ENCODE data around the gene MEIS1. TPM values are rescaled to one million over a fixed set of nuclear protein-coding genes. Genes with fewer than 3 reads are reported as not detected.

Gene MEIS1
- total RNA-seq, 2 experiments from 2014 or later = not detected

DNA sequence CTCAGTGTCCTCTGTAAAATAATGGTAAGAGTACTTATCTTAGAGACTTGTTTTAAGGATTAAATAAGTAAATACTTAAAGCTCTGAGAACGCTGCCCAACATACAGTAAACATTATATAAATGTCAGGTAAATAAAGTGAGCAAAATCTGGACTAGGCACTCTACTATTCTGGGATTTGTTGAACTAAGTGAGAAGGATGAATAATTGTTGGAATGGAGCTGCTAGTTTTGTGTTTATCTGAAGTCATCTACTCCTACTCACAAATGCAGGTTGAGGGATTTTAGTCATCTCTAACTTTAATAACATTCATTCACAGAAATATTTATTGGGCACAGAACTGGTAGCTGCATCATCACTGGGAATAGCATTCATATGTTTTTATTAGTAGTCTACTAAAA is 103.4 kb downstream of the MEIS1 start:
- no peaks in the 10 kb centered on the region for H3K9me3 Mint-ChIP-seq (ENCODE audit: low read depth)
- ChIA-PET CTCF (no interaction called here), POLR2A (no interaction called here)
- H3K27ac Mint-ChIP-seq = no peak overlapping the region
- intact Hi-C loops (cut with DNase I, micrococcal nuclease) = no loop called here
- no peaks in the 10 kb centered on the region for H3K36me3 Mint-ChIP-seq (ENCODE audit: low read depth)
- no peaks in the 10 kb centered on the region for H3K4me1 Mint-ChIP-seq
- ATAC-seq (no peak), DNase-seq (no peak)
- no peak overlapping the region for H3K4me3 Mint-ChIP-seq
- H3K27me3 Mint-ChIP-seq = peaks cover 4% of the 10 kb centered on the region

DNA sequence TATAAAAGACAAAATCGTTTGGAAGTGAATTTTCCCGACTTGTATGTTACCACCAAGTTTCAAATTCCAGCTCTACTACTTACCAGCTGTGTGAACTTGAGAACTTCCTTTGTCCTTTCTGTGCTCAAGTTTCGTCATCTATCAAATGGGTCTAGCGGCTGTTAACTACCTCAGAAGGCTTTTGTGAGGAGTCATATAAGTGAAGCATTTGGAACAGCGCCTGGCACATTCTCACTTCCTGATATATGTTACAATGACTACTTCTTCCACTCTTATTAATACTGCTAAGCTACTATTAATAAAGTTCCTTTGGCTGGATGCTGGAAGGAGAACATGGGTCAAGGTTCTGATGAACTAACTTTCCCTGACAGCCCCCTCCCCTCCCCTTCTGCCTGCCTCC is 104.5 kb downstream of the MEIS1 start:
- Mint-ChIP-seq H3K36me3 (ENCODE audit: low read depth) (no peaks in the 10 kb centered on the region), H3K9me3 (ENCODE audit: low read depth) (no peaks in the 10 kb centered on the region), H3K27ac (no peak overlapping the region), H3K4me1 (no peaks in the 10 kb centered on the region), H3K4me3 (no peak overlapping the region), H3K27me3 (peaks cover 4% of the 10 kb centered on the region)
- ChIA-PET POLR2A (no interaction called here), CTCF (no interaction called here)
- ATAC-seq (no peak), DNase-seq (no peak)
- intact Hi-C loops (cut with DNase I, micrococcal nuclease) = no loop called here

DNA sequence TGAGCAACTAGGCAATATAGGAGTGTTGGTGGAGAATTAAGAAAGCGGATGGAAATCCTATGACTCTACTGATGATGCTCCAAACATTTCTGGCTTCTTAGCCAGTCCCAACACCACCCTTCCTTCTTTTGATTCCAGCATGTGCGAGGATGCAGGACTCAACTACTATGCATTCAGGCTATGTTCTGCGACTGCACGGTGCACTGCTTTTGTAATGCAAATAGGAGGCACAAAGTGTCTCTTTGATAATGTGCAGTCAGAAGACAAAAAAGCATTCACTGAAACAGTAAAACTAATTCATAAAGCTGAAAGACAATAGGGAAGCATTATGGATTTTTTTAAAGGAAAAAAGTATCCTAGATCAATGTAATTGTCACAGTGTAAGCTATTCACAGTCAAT is 106.7 kb downstream of the MEIS1 start:
- intact Hi-C loops (cut with DNase I, micrococcal nuclease) = no loop called here
- Mint-ChIP-seq H3K4me1 (no peaks in the 10 kb centered on the region), H3K9me3 (ENCODE audit: low read depth) (no peaks in the 10 kb centered on the region), H3K4me3 (no peak overlapping the region), H3K27me3 (peaks cover 10% of the 10 kb centered on the region), H3K36me3 (ENCODE audit: low read depth) (no peaks in the 10 kb centered on the region), H3K27ac (no peak overlapping the region)
- ChIA-PET CTCF (interaction anchor here (0.6 kb wide), 1 partner anchor 37 kb away, joined by 3 read pairs; no protein-coding TSS in a partner anchor), POLR2A (no interaction called here)
- no peak for ATAC-seq
- no peak for DNase-seq

DNA sequence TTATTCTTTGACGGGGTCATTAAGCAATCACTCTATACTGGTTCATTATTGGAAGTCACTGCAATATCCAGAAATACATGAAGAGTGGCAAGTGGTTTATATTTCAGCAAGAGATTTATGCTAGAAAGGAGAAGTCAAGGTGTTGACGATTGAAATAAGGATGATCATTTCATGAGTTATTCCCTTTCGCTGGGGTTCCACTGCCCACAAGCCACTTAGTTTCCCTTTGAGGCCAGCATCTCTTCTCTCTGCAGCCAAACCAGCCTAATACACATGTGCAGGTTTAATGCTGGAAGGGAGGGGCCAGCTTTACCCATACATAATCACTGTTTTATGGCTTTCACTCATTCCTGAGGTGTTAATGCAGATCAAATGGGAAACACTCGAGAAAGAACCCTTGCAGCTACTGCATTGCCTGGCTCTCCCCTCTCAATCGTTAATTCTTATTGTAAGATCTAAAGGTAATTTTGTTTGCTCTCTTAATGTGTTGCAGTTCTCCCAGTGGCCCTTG is 108.4 kb downstream of the MEIS1 start:
- POLR2A ChIA-PET = no interaction called here
- Mint-ChIP-seq H3K27me3 (peaks cover 10% of the 10 kb centered on the region), H3K4me1 (no peaks in the 10 kb centered on the region), H3K36me3 (ENCODE audit: low read depth) (no peaks in the 10 kb centered on the region), H3K4me3 (no peak overlapping the region), H3K27ac (no peak overlapping the region), H3K9me3 (ENCODE audit: low read depth) (no peaks in the 10 kb centered on the region)
- intact Hi-C loops (cut with DNase I, micrococcal nuclease) = no loop called here
- DNase-seq = no peak
- CTCF ChIA-PET = no interaction called here
- no peak for ATAC-seq

DNA sequence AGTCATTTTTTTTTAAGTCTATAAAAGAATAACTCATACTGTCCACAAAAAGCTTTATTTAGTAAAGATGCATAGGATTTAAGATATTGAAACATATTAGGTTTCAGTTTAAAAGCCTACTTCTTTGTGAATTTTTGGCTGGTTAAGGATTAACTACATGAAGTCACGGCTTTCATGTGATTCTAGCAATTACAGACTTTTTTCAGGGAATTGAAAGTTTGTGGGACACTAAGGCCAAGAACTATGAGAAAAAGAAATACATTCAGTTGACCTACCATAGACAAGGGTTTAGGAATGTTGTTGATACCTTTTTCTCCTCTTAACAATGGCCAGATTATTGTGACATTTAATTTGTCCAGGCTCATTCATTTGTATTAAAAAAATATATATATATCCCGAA is 109.3 kb downstream of the MEIS1 start:
- H3K27ac Mint-ChIP-seq = no peak overlapping the region
- ChIA-PET CTCF (no interaction called here), POLR2A (no interaction called here)
- no peaks in the 10 kb centered on the region for H3K9me3 Mint-ChIP-seq (ENCODE audit: low read depth)
- no peaks in the 10 kb centered on the region for H3K36me3 Mint-ChIP-seq (ENCODE audit: low read depth)
- ATAC-seq = no peak
- H3K4me3 Mint-ChIP-seq = no peak overlapping the region
- DNase-seq = no peak
- H3K4me1 Mint-ChIP-seq = no peaks in the 10 kb centered on the region
- H3K27me3 Mint-ChIP-seq = peaks cover 12% of the 10 kb centered on the region
- intact Hi-C loops (cut with DNase I, micrococcal nuclease) = no loop called here

DNA sequence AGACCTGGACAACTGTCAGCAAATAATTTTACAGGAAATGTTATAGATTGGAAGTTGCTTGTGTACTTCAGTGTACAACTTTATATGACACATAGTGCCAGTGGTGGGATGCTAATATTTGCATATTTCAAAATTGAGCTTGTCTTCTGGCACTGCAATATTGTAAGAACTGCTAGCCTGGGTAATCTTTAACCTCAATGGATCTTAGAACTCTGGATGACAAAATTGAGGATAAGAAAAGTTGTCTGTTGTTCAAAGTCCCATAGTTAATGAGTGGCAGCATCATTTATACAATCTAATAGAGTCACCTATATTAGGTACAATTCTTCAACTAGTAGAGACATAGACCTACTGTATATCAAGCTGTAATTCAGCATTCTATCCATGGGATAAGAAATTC is 110.3 kb downstream of the MEIS1 start:
- Mint-ChIP-seq H3K9me3 (ENCODE audit: low read depth) (no peaks in the 10 kb centered on the region), H3K27me3 (peaks cover 12% of the 10 kb centered on the region), H3K36me3 (ENCODE audit: low read depth) (no peaks in the 10 kb centered on the region), H3K4me3 (no peak overlapping the region), H3K27ac (no peak overlapping the region), H3K4me1 (no peaks in the 10 kb centered on the region)
- DNase-seq = no peak
- ChIA-PET POLR2A (no interaction called here), CTCF (no interaction called here)
- ATAC-seq = no peak
- intact Hi-C loops (cut with DNase I, micrococcal nuclease) = no loop called here

DNA sequence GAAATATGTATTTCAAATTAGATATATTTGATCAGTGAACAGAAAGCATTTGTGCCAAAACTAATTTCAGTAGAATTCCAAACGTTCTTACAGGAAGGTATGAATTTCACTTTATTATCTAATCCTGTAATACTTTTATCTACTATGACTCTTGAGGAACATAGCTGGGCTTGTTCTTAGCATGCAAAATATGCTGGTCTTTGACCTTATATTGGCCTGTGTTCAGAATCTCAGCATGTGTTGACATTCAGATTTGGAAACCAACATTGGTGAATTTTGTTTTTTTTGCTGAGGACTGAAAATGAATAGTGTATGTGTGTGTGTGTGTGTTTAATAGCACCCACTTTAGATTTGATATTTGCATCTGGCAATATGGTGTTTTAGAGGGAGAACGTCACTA is 112.2 kb downstream of the MEIS1 start:
- ATAC-seq (no peak), DNase-seq (no peak)
- Mint-ChIP-seq H3K9me3 (ENCODE audit: low read depth) (no peaks in the 10 kb centered on the region), H3K36me3 (ENCODE audit: low read depth) (no peaks in the 10 kb centered on the region), H3K4me1 (no peaks in the 10 kb centered on the region), H3K27ac (no peak overlapping the region), H3K27me3 (peaks cover 12% of the 10 kb centered on the region), H3K4me3 (no peak overlapping the region)
- ChIA-PET POLR2A (no interaction called here), CTCF (no interaction called here)
- intact Hi-C loops (cut with DNase I, micrococcal nuclease) = no loop called here

DNA sequence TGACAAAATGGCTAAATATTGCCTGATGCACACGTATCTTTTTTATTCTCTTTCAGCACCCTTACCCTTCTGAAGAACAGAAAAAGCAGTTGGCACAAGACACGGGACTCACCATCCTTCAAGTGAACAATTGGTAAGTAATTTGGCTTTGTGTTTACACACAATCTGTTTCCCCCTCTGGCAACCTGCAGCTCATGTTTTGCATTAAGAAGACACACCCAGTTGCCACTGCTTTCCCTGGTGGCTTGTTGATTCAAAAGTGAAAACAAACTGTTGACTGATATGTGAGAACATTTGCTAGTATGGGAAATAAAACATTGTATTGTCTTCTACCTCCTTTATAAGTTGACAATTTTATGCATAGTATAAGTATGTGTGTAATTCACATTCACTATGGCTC is 113.0 kb downstream of the MEIS1 start:
- Mint-ChIP-seq H3K36me3 (ENCODE audit: low read depth) (no peaks in the 10 kb centered on the region), H3K27ac (no peak overlapping the region), H3K27me3 (peaks cover 11% of the 10 kb centered on the region), H3K4me1 (no peaks in the 10 kb centered on the region), H3K9me3 (ENCODE audit: low read depth) (no peaks in the 10 kb centered on the region), H3K4me3 (no peak overlapping the region)
- ChIA-PET POLR2A (no interaction called here), CTCF (no interaction called here)
- no peak for ATAC-seq
- no peak for DNase-seq
- intact Hi-C loops (cut with DNase I, micrococcal nuclease) = no loop called here

DNA sequence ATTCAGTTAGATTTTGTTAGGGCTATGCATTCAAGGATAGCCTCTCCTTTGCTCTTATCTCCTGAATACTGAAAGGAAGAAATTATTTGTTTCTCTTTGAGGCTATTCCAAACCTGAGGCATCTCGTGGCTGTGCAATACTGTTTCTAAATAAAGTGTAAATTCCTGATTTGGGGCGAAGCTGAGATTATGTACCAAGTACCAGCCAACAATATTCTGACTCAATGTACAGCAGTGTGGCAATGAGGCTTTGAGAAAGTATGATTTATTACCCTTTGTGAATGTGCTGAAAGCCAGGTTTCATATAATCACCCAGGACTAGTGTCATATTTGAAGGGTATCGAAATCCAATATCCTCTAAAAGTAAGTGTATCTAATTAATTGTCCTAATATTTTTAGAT is 113.5 kb downstream of the MEIS1 start:
- no peak for DNase-seq
- Mint-ChIP-seq H3K9me3 (ENCODE audit: low read depth) (no peaks in the 10 kb centered on the region), H3K27ac (no peak overlapping the region), H3K4me1 (no peaks in the 10 kb centered on the region), H3K4me3 (no peak overlapping the region), H3K27me3 (peaks cover 8% of the 10 kb centered on the region), H3K36me3 (ENCODE audit: low read depth) (no peaks in the 10 kb centered on the region)
- intact Hi-C loops (cut with DNase I, micrococcal nuclease) = no loop called here
- no peak for ATAC-seq
- POLR2A ChIA-PET = no interaction called here
- CTCF ChIA-PET = no interaction called here

DNA sequence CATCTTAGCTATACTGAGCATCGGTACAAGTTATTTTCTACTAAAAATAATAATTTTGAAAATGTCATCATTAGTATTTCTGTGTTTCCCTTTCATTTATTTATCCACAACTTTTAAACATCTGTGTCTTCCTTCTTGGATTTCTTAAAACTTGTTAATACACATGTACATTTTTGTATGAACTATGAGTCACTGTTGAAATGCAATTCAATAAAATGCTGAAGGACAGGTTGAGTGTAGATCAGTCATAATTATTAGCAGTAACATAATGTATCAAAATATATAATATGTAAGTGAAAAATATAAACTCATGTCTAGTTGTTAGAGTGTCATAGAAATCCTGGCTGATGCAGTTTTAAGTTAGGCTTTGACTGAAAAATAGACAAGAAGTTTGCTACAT is 115.9 kb downstream of the MEIS1 start:
- ATAC-seq (no peak), DNase-seq (no peak)
- CTCF ChIA-PET = no interaction called here
- POLR2A ChIA-PET = no interaction called here
- no peak overlapping the region for H3K27ac Mint-ChIP-seq
- peaks cover 8% of the 10 kb centered on the region for H3K27me3 Mint-ChIP-seq
- no peaks in the 10 kb centered on the region for H3K9me3 Mint-ChIP-seq (ENCODE audit: low read depth)
- H3K4me3 Mint-ChIP-seq = no peak overlapping the region
- no peaks in the 10 kb centered on the region for H3K4me1 Mint-ChIP-seq
- H3K36me3 Mint-ChIP-seq (ENCODE audit: low read depth) = no peaks in the 10 kb centered on the region
- intact Hi-C loops (cut with DNase I, micrococcal nuclease) = no loop called here

DNA sequence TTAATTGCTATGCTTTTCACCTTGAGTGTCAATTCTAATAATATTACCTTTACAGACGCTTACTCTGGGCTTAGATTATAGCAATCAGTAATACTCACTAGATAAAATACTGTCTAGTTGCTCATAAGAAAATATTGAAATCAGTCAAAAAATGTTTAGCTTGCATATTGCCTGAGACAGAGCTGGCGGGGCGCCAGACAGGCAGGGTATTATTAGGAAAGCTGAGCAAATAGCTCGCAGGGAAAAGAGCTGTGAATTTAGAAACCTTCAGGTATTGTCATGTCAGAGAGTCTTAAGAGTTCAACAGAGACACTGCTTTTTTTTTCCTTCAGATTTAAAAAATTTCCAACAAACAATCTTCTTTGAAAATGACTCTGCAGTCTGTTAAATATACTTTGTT is 118.4 kb downstream of the MEIS1 start:
- no peak for DNase-seq

DNA sequence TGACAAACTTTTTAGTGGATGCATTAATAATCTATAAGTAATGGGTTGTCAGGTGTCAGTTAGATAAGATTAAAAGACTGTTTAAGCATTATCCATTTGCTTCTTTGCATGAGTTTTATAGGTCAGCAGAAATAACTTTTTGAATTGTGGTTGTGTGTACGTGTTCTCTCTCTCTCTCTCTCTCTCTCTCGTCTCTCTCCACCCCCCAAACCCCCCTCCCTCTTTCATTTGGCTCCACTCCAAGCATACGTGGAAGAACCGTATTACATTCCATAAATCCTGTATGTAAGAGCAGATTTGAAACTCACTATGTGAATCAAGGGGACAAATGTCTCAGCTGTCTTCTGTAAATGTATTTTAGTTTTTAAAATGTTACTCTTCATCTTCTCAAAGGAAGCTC is 120.2 kb downstream of the MEIS1 start:
- H3K27ac Mint-ChIP-seq = no peak overlapping the region
- H3K4me1 Mint-ChIP-seq = no peaks in the 10 kb centered on the region
- DNase-seq = no peak
- no peak overlapping the region for H3K4me3 Mint-ChIP-seq
- CTCF ChIA-PET = no interaction called here
- peaks cover 4% of the 10 kb centered on the region for H3K27me3 Mint-ChIP-seq
- no peaks in the 10 kb centered on the region for H3K9me3 Mint-ChIP-seq (ENCODE audit: low read depth)
- no peaks in the 10 kb centered on the region for H3K36me3 Mint-ChIP-seq (ENCODE audit: low read depth)
- POLR2A ChIA-PET = no interaction called here
- no peak for ATAC-seq
- intact Hi-C loops (cut with DNase I, micrococcal nuclease) = no loop called here

More for the DNA sequence above, 118.4 kb downstream of the MEIS1 start:
- POLR2A ChIA-PET = no interaction called here
- Mint-ChIP-seq H3K9me3 (ENCODE audit: low read depth) (no peaks in the 10 kb centered on the region), H3K36me3 (ENCODE audit: low read depth) (no peaks in the 10 kb centered on the region), H3K27me3 (peaks cover 5% of the 10 kb centered on the region), H3K4me3 (no peak overlapping the region), H3K4me1 (no peaks in the 10 kb centered on the region), H3K27ac (no peak overlapping the region)
- intact Hi-C loops (cut with DNase I, micrococcal nuclease) = no loop called here
- CTCF ChIA-PET = no interaction called here
- no peak for ATAC-seq

Data from activated CD4-positive, alpha-beta T cell treated with anti-CD3 and anti-CD28 coated beads for 36 hours (primary cell).